HG03108 (cell line): ENCODE measurements around the gene CCDC78.
"Not testable (repeated sequence)": the region's sequence is repeated elsewhere in the genome, so short reads cannot be mapped to it uniquely, and the experiment has no call there.

ENCODE experiments used
- ATAC-seq: cut with Tn5 transposase; IDR thresholded peaks from one replicate; pipeline ENCODE4 v1.9.1; 2021; ENCODE audit warnings: moderate library complexity; ENCODE audit not compliant: unreplicated experiment

The CCDC78 gene

GRCh38 chr16:714079-714478 is 12.2 kb downstream of the CCDC78 start:
- no peak for ATAC-seq

- ATAC-seq = not testable (repeated sequence)
Measured at GRCh38 chr16:712740-713250, 13.4 kb downstream of the CCDC78 start.

- ATAC-seq = no peak
Measured at GRCh38 chr16:711548-712320, 14.5 kb downstream of the CCDC78 start.

- no peak for ATAC-seq
Measured at GRCh38 chr16:711084-711483, 15.2 kb downstream of the CCDC78 start.

- no peak for ATAC-seq
Measured at GRCh38 chr16:710500-711075, 15.7 kb downstream of the CCDC78 start.

GRCh38 chr16:709566-710499 is 16.4 kb downstream of the CCDC78 start:
- no peak for ATAC-seq

GRCh38 chr16:708959-709358 is 17.3 kb downstream of the CCDC78 start:
- ATAC-seq = no peak

GRCh38 chr16:708019-708418 is 18.2 kb downstream of the CCDC78 start:
- ATAC-seq = no peak

- no peak for ATAC-seq
Measured at GRCh38 chr16:707062-707538, 19.1 kb downstream of the CCDC78 start.

GRCh38 chr16:706189-707061 is 19.8 kb downstream of the CCDC78 start:
- no peak for ATAC-seq

- ATAC-seq = no peak
Measured at GRCh38 chr16:705431-706188, 20.6 kb downstream of the CCDC78 start, which contains the start of gene FBXL16. TSS of gene FBXL16 (minus strand) at chr16:705801. CDS start at chr16:697405, 8,396 bp downstream.

- ATAC-seq = no peak
Measured at GRCh38 chr16:704552-705380, 21.5 kb downstream of the CCDC78 start.

GRCh38 chr16:704047-704446 is 22.2 kb downstream of the CCDC78 start:
- ATAC-seq = no peak

- no peak for ATAC-seq
Measured at GRCh38 chr16:703406-703805, 22.8 kb downstream of the CCDC78 start.

- no peak for ATAC-seq
Measured at GRCh38 chr16:702341-702740, 23.9 kb downstream of the CCDC78 start.

GRCh38 chr16:700684-701584 is 25.3 kb downstream of the CCDC78 start:
- no peak for ATAC-seq

- no peak for ATAC-seq
Measured at GRCh38 chr16:698911-699671, 27.2 kb downstream of the CCDC78 start.
